ENCODE measurements around the gene AGAP2.

AGAP2 gene

GRCh38 chr12:57766464-57767304 lies 28.1 kb upstream of the AGAP2 start, which contains the start of gene CYP27B1:
CYP27B1 (minus strand) TSS chr12:57767078; CDS start chr12:57767041, 37 bp downstream.
- DNase-seq, result no peak

- DNase-seq, result no peak
These were observed 27.3 kb upstream of the AGAP2 start for GRCh38 chr12:57765698-57766463.

GRCh38 chr12:57765003-57765697 lies 26.6 kb upstream of the AGAP2 start:
- peak in 5 of 6 experiments; percentile 23 to 64 (median 41) for DNase-seq

- no peak for DNase-seq
These were observed 26.1 kb upstream of the AGAP2 start for GRCh38 chr12:57764662-57765002.

GRCh38 chr12:57763881-57764661 lies 25.5 kb upstream of the AGAP2 start:
- DNase-seq, result no peak

- no peak for DNase-seq
These were observed 23.9 kb upstream of the AGAP2 start for GRCh38 chr12:57762463-57762862.

GRCh38 chr12:57761391-57761998 lies 23.0 kb upstream of the AGAP2 start:
- no peak for DNase-seq

- DNase-seq, result no peak
These were observed 21.9 kb upstream of the AGAP2 start for GRCh38 chr12:57760347-57760982.

GRCh38 chr12:57759360-57759980 lies 20.9 kb upstream of the AGAP2 start:
- peak in 3 of 6 experiments; percentile 38 to 52 (median 44) for DNase-seq

- no peak for DNase-seq
These were observed 20.2 kb upstream of the AGAP2 start for GRCh38 chr12:57758552-57759359.

- DNase-seq, result no peak
These were observed 19.2 kb upstream of the AGAP2 start for GRCh38 chr12:57757771-57758170.

GRCh38 chr12:57756406-57757341 lies 18.1 kb upstream of the AGAP2 start:
- peak; percentile 43 to 77 (median 53) for DNase-seq

GRCh38 chr12:57755454-57756372 lies 17.2 kb upstream of the AGAP2 start:
- peak in 5 of 6 experiments; percentile 19 to 53 (median 38) for DNase-seq

GRCh38 chr12:57755194-57755453 lies 16.6 kb upstream of the AGAP2 start:
- no peak for DNase-seq

- DNase-seq, result peak; percentile 75 to 88 (median 80)
These were observed 16.1 kb upstream of the AGAP2 start, which contains the start of gene MARCHF9 for GRCh38 chr12:57754411-57755193. MARCHF9 (plus strand) TSS chr12:57755103; CDS start chr12:57755529, 426 bp downstream.

GRCh38 chr12:57753756-57754337 lies 15.3 kb upstream of the AGAP2 start:
- DNase-seq, result no peak

GRCh38 chr12:57752668-57753000 lies 14.1 kb upstream of the AGAP2 start:
- DNase-seq, result no peak
